GM18858 (cell line): ENCODE data around the gene TIMP2.
"Not testable (repeated sequence)": the region's sequence is repeated elsewhere in the genome, so short reads cannot be mapped to it uniquely, and the experiment has no call there.

Experiments used
- ATAC-seq: cut with Tn5 transposase; IDR thresholded peaks from one replicate; pipeline ENCODE4 v1.9.1; 2021; ENCODE audit not compliant: unreplicated experiment

Gene TIMP2

DNA sequence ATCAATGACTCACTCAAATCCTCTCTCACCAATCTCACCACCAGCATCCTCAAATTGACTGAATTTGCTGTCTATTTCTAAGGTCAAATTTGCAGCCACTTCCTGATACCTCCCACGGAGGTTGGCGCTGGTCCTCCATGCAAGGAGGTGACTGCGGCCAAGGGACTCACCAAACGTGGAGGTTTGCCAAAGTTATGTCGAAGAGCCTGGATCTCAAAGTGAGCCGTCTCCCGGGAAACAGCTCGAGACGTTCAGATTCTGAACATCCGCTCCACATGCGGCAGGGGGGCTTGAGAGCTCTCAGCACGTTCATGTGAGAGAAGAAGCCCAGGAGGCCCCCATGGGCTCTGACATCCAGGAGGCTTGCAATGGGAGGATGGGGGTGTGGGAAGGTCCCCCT is 31.9 kb upstream of the TIMP2 start:
- no peak for ATAC-seq

DNA sequence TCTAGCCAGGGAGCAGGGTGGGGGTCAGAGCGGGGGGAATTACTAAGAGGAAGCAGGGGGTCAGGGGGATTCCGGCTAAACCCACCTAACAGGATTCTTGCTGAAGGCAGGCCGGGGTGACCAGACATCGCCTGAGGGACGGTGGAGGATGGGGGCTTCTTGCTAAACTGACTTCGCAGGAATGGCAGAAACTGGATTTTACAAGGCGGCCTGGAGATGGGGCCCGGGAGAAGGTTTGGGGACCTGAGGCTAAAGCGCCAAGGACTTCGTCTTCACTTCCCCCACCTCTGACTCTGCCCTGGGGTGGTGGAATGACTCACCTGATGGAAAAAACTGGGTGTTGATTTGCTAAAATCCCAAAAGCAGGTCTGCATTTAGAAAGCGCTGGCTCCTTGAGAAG is 31.1 kb upstream of the TIMP2 start:
- no peak for ATAC-seq

DNA sequence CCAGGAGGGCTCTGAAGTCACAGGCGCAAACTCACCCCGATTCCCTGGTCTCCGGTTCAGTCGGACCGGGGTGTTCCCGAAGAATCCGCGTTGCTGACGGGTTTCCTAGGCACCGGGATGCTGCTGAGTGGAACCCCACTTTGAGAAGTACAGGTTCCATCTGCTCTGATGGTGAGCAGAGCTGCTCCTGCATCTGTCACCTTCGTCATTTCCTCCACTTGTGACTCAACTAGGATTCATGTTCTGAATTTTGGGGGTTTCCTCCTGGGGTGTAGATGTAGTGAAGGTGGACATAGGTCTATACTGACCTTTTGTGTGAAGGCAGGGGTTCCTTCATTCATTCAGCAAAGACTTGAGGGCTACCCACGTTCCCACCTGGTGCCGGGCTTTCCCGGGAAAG is 29.5 kb upstream of the TIMP2 start:
- ATAC-seq = no peak

DNA sequence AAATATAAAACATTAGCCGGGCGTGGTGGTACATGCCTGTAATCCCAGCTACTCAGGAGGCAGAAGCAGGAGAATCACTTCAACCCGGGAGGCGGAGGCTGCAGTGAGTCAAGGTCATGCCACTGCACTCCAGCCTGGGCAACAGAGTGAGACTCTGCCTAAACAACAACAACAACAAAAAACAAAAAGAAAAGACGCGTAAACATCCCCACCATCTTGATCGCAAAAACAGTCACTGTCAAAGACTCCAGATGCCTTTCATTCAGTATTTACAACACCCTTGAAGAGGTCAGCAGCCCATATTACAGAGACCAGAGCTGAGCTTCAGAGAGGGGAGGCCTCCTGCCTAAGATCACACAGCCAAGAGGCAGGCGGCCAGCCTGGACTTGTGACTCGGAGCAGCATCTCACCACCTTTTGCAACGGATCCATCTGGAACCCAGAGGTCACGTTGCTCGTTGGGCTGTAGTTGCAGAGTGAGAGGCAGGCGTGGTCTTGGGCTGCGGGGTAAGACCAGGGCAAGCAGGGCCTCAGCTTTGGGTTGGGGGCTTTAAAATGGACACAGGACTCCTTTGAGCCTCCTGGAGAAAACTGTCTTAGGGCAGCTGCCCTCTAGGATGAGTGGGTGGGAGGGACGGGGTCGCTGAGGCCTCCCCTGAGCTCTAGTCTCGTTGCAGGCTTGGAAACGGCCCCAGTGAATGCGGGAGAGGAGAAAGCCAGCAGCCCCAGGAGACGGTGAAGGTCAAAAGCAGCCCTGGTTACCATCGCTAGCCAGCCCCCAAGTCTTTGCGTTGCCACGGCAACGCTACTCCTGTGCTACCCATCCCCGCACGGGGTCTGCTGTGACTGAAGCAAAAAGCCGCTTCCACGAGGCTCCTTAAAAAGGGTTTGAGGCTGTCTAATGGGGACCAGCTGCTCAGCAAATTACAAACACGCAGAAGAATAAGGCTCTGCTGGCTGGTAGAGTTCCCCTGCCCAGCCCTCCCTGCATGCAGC is 28.5 kb upstream of the TIMP2 start:
- ATAC-seq = no peak

DNA sequence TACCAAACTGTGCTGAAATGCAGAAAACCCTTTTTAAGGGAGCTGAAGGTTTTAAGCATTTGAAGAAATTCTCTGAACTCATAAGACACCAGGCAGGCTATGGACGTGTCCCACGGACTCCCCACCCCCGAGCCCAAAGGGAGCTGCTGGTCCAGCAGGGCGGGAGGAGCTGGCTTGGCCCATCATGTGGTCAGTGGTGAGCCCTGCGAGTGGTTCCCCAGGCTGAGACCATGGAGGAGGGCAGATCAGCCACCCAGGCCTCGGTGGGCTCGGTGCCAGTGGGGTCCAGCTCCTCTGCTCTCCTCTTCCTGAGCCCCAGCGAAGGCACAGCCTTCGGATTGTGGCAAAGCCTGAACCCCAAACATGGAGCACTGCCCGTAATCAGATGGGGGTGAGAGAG is 27.5 kb upstream of the TIMP2 start:
- ATAC-seq = no peak

DNA sequence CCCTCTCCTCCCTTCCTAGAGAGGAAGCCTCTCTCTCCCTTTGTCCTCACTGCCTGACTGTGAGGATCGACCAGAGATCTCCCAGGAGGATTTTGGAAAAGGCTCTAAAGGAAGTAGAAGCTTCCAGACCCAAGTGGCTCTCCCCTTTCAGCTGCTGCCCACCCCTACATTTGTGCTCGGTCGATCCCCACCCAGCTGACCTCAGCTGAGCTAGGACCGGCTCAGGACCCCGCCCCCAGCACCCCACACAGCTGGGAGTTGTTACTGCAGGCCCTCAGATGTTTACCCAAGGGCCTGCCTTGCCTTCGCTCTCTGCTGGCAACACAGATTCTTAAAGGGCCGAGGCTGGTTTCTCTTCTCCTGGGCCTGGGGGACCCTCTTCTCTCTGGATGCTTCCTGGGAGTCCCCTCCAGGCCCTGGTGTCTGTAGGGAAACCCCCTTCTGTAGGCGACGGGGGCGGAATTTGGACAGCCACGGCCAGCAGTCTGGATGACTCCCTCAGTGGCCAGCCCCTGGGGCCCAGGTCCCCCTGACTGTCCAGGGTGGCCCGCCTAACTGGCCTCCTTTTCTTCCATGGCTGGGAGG is 26.9 kb upstream of the TIMP2 start:
- no peak for ATAC-seq

DNA sequence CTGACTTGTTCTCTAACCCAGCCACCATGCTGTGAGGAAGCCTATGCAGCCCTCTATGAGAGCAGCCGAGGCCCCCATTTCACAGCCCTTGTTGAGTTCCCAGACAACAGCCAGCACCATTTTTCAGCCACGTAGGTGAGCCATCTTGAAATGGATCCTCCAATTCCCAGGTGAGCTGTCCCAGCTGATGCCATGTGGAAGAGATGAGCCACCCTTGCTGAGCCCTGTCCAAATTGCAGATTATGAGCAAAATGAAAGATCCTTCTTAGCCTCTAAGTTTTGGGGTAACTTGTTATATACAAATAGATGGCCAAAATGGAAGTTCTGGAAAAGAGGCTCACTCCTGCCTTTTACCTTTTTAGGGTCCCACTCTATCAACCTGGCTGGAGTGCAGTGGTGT is 25.7 kb upstream of the TIMP2 start:
- ATAC-seq = no peak

DNA sequence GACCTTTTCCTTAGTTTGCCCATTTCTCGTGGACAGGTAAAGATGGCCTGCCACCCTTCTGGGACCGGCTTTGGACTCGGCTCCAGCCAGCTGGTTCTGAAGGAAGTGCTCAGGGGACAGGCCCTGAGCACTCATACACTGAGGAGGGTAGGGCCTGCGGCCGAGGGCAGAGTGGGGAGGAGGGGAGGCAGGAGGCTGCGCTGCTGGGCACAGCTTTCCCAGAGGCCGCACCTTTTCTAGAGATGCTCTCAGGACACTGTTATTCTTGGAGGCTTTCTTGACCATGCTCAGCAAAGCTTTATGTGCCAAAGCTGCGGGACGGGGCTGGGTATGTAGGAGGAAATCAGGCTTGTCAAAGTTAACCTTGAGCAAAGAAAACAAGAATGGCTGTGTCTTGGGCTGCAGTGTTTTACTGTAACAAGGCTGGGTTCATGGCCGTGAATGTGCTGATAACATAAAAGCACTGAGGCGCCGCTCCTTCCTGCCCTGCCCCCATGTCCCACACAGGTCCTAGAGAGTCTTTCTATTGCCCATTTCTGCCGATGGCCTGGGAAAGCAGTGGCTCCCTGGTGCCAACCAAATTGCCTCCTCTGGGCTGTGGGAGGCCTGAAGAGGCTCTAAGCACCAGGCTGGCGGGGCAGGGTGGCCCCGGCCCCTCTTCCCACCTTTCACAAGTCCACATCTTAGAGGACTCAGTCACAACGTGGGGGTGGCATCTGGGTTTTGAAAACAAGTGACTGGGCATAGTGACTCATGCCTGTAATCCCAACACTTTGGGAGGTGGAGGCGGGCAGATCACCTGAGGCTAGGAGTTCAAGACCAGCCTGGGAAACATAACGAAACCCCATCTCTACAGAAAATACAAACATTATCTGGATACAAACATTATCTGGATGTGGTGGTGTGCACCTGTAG is 22.3 kb upstream of the TIMP2 start:
- ATAC-seq = no peak

DNA sequence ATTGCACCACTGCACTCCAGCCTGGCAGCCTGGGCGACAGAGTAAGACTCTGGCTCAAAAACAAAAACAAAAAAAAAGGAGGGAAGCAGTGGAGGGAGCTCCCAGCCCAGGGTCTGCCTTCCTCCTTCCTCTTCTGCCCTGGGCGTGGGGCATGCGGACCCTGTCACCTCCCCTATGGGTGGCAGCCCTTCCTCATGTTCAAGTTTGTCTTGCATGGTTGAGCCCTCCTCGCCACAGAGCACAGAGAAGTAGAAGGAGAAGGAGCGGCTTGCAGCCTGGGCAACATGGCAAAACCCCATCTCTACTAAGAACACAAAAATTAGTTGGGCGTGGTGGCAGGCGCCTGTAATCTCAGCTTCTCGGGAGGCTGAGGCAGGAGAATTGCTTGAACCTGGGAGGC is 21.4 kb upstream of the TIMP2 start:
- no peak for ATAC-seq

DNA sequence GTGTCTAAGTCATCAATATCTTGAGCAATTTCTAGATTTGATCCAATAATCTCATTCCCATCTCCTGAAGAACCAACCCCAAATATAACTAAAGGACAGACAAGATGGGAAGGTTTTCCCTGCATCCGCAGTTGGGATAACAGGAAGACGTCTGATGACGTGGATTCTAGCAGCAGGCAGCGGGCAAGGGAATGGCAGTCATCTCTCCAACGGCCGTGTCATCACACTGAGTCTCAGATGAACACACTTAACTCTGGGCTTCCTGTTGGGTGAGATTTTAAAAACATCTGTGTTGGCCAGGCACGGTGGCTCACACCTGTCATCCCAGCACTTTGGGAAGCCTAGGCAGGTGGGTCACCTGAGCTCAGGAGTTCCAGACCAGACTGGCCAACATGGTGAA is 20.9 kb upstream of the TIMP2 start:
- no peak for ATAC-seq

DNA sequence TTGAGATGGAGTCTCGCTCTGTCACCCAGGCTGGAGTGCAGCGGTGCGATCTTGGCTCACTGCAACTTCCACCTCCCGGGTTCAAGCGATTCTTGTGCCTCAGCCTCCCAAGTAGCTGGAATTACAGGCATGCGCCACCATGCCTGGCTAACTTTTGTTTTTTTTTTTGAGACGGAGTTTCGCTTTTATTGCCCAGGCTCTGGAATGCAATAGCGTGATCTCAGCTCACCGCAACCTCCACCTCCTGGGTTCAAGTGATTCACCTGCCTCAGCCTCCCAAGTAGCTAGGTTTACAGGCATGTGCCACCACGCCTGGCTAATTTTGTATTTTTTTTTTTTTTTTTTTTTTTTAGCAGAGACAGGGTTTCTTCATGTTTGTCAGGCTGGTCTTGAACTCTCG is 20.3 kb upstream of the TIMP2 start:
- not testable (repeated sequence) for ATAC-seq

DNA sequence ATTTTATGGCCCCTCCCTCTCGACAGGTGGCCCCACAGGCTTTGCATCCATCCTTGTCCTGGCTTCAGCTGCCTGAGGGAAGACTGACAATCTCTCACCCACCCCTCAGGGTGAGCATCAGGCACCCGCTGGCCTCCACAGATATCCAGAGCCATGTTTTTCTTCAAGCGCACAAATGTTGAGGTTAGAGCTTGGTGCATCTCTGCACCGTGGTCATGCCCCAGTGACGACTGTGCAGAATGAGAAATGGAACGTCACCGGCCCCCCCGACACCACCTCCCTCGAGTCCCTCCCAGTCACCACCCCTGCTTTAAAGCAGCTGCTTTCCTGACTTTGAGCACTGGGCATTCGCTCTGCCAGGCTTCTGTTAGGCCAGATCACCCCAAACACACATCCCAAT is 19.8 kb upstream of the TIMP2 start:
- no peak for ATAC-seq

DNA sequence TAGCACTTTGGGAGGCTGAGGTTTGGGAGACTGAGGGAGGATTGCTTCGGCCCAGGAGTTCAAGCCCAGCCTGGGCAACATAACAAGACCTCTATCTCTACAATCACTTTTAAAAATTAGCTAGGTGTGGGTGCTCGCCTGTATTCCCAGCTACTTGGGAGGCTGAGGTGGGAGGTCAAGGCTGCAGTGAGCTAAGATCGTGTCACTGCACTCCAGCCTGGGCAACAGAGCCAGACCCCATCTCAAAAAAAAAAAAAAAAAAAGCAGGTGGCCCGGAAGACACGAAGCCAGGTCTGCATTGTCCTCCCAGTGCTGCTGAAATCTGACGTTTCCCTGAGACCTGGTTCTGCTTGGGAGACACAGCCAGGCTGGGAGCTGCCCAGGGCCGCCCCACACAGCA is 18.8 kb upstream of the TIMP2 start:
- ATAC-seq = no peak

DNA sequence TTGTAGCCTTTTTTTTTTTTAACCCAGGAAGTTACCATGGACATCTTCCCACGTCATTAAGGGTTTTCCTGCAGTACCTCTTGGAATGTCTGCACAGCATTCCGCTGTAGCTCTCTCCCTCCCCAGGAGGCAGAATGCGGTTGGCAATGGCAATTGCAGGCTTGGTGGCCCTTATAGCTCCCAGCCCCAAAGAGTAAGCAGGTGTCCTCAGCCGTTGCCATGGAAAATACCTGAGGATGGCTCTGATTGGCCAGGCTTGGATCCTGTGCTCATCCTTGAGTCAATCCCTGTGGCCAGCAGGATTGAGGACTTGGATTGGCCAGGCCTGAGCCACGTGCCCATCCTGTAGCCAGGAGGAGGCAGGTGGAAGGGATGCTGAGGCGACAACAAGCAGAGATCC is 15.5 kb upstream of the TIMP2 start:
- ATAC-seq = no peak

DNA sequence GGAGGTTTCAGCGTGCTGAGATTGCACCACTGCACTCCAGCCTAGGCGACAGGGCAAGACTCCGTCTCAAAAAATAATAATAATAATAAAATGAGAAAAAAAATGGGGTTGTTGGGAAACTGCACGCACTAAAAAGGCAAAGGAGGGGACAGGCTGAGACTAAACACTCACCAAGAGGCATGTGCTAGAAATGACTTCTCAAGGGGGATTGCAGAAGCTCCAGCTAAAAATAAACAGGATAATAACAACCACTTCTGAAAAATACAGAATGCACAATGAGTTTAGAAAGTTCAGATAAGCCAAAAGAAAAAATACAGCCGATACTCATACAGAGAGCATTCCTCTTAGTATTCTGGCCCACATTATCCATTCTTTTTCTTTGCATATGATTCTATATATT is 15.1 kb upstream of the TIMP2 start:
- no peak for ATAC-seq

DNA sequence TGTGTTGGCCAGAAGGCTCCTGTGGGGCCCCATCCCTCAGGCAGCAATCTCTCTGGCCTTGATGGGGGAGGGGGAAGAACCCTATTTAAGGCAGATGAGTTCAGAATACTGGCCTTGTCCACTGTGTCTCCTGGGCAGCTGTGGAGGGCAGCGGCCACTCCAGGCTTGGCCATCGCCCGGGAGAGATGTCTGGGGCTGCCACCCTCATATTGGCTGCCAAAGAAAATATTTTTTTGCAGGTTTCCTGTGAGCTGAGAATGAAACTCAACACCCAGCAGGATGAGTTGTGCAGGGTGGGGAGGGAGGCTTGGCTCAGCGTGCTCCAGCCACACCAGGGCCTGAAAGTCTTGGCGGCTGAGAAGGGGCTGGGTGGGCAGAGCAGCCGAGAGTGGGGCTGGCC is 14.4 kb upstream of the TIMP2 start:
- ATAC-seq = no peak

DNA sequence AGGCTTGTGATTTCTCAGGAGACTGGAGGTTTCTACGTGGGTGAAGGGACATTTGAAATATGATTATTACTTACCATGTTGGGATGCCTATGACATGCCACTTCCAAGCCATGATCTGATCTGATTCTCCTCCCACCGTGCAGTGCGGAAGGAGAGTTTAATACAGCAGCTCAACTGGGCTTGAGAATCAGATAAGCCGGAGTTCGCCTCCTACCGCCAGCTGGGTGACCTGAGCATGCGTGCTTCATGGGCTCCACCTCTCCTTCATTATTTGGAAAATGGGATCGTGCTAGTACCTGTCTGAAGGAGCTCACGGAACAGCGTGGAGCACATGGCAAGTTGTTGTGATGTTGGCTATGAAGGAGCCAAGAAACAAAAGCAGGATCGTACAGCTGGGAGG is 12.4 kb upstream of the TIMP2 start:
- ATAC-seq = no peak

DNA sequence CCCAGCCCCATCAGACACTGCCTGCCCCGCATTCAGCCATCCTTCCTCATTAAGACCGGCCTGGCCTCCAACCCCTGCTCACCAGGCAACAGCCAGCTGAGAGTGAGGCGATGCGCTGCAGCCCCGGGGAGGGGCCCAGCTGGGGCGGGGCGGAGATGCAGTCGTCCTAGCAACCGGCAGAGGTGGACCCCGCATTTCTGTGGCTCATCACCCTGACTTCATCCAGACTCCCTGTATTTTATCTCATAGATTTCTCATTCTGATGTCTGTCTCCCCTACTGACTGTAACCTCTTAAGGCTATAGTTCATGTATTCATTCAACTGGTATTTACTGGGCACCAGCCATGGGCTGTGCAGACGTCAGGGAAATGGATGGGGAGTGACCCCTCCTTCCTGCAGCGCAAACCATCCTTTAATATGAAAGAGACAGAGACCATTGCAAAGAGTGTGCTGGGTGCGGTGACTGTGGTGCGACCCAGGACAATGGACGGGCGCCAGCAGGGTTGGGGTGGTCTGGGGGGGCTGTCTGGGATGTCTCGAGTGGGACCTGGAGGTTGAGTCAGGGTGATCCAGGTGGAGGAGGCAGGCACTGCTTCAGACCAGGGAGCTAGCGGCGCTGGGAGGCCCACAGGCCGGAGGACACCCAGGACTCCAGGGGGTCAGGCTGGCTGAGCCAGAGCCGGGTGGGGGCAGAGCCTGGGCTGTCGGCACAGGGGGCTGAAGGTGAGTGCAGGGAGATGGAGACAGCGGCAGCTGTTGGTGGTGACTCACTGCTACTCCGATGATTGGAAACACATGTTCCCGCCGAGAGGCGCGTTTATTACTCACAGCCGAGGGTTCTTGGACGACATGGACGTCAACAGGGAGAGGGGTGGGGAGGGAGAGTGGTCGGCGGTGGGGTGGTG is 10.5 kb upstream of the TIMP2 start:
- no peak for ATAC-seq

DNA sequence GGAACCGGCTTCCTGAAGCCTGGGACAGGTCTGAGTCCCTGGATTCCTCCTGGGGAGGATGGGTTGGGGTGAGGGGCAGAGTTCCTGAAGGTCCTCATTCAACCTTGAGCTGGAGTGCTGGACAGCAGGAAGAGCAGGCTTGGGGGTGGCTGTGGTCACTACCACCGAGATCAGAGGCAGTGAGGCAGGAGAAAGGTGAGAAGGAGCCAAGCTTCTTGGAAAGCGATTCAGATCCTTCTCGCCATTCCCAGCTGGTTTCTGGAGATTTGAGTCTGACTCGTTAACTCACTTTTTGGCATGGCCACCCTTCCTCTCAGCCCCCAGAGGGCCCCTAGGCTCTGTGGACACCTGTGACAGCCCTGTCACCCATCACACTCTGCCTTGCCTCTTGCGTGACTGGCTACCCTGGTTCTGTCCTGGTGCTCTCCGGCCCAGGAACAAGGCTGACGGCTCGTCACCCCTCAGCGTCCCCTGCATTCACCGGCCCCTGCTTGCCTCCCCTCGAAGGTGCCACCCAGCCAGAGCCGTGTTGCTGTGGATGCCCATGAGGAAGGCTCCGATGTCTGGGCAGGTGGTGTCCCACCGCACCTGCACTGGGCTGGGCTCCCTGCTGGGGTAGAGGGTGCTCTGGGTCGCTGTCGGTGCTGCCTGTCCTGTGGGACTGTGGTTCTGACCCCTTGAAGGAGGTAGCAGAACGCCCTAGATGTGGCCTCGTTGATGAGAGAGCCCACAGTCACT is 9.7 kb upstream of the TIMP2 start:
- ATAC-seq = no peak
